HepG2 (cell line): Measurements from ENCODE around the gene TXNL4B.

ENCODE experiments used
- FOXM1 ChIP-seq: sonication (generic); formaldehyde crosslinking; IDR thresholded peaks from 2 replicates; pipeline ENCODE4 v1.5.0; 2020; ENCODE audit warnings: missing genetic modification reagents
- POLR2AphosphoS5 ChIP-seq: IDR thresholded peaks from 2 replicates; pipeline ENCODE4 v1.6.1; 2012; ENCODE audit warnings: low read depth, low read length
- RFX5 ChIP-seq: IDR thresholded peaks from 2 replicates; pipeline ENCODE4 v1.6.1; 2011; ENCODE audit warnings: low read depth, low read length, improper control_type of control experiment
- SRF ChIP-seq: IDR thresholded peaks from 2 replicates; pipeline ENCODE4 v1.6.1; 2011; ENCODE audit warnings: mild to moderate bottlenecking, low read depth, low read length, moderate library complexity
- ZFP36 ChIP-seq: fragments of 150-350 bp; IDR thresholded peaks from 2 replicates; pipeline ENCODE4 v1.6.1; 2018; ENCODE audit warnings: borderline replicate concordance, low read length, low read depth; ENCODE audit not compliant: partially characterized antibody

DNA sequence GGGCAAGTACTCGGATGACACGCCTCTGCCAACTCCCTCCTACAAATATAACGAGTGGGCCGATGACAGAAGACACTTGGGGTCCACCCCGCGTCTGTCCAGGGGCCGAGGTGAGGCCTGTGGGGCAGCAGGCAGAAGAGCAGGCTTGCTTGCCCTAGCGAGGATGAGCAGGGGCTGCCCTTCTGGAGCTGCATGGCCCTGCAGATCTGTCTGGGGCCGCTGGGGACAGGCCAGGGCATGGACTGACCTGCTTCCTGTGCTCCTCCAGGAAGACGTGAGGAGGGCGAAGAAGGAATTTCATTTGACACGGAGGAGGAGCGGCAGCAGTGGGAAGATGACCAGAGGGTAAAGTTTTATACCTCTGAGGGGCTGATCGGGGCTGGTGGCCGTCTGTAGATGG, 5.5 kb upstream of the TXNL4B start:
- TF ChIP-seq POLR2AphosphoS5 (no peak), SRF (no peak), ZFP36 (no peak), RFX5 (no peak), FOXM1 (no peak)
